ENCODE results near the gene FBXL7.

FBXL7 gene

DNA sequence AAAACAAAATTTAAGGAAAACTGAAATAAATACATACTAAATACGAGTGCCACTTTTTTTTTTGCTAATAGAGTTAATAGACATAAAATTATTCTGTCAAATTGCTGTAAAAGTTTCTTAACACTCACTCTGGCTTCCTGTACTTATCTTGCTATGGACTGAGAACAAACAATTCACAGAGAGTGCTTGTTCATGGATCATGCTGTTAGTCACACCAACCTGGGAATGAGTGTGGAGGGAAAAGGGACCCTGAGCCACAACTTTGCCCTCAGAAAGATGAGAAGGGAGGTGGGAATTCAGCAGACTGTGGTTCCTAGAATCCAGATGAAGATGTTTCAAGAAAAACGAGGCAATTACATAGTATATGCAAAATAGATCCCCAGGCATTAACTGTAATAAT lies 246.9 kb downstream of the FBXL7 start:
- TF ChIP-seq, protein P1, sequence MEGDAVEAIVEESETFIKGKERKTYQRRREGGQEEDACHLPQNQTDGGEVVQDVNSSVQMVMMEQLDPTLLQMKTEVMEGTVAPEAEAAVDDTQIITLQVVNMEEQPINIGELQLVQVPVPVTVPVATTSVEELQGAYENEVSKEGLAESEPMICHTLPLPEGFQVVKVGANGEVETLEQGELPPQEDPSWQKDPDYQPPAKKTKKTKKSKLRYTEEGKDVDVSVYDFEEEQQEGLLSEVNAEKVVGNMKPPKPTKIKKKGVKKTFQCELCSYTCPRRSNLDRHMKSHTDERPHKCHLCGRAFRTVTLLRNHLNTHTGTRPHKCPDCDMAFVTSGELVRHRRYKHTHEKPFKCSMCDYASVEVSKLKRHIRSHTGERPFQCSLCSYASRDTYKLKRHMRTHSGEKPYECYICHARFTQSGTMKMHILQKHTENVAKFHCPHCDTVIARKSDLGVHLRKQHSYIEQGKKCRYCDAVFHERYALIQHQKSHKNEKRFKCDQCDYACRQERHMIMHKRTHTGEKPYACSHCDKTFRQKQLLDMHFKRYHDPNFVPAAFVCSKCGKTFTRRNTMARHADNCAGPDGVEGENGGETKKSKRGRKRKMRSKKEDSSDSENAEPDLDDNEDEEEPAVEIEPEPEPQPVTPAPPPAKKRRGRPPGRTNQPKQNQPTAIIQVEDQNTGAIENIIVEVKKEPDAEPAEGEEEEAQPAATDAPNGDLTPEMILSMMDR (conservative IDR thresholded peaks at IDR 0.05): no peak
- H3K27ac ChIP-seq: no peak overlapping the region

DNA sequence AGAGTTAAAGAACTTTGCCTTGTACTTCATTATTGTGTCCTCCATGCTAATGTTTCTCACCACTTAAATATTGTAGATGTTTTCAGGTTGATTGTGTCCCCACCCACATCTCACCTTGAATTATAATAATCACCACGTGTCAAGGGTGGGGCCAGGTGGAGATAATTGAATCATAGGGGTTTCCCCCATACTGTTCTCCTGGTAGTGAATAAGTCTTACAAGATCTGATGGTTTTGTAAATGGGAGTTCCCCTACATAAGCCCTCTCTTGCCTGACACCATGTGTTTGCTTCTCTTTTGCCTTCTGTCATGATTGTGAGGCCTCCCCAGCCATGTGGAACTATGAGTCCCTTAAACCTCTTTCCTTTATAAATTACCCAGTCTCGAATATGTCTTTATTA lies 248.3 kb downstream of the FBXL7 start:
- no peak overlapping the region for H3K27ac ChIP-seq
- TF ChIP-seq, protein P1 (conservative IDR thresholded peaks at IDR 0.05): no peak

DNA sequence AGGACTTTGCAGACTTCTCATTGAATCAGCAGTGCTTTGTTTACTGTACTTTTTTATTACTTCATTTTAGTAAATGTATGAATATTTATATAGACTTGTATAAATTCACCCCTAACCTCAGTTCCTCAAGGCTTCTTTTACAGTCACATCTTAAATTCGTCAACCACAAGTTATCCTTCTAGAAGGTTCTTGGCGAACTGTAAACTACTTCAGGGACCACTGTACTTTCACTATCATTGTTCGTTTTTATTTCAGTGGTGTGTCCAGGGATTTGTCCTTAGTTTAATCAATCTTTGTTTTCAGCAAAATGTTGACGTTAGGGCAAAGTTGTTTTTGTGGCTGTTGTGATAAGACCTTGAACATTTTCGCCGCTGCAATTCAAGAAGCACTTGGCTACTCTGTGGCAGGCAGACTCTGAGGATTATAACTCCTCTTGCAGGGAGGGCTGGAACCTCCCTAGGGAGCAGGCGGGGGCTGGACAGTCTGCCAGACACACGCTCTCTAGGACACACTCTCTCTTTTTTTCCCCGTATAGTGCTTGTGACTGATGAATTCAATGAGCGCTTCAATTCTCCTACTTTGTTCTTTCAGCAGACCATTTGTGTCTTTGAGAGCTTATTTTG lies 252.8 kb downstream of the FBXL7 start:
- H3K27ac ChIP-seq: peak overlapping the region; percentile 61
- TF ChIP-seq, protein P1 (conservative IDR thresholded peaks at IDR 0.05): no peak

DNA sequence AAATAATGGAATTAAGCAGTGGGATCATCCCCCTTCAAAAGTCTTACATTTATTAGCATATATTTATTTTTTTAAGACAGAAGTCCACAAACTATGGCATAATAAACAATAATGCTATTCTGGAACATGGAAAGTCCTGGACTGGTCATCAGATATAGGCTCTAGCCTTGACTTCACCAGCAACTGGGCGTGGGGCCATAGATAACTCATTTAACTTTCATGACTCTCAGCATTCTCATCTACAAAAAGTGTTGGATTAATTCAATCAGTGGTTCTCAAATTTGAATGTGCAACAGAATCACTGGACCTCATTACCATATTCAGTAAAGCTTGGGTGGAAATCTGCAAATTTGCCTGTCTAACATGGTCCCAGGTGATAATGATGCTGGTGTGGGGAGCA lies 253.8 kb downstream of the FBXL7 start:
- TF ChIP-seq, protein P1 (conservative IDR thresholded peaks at IDR 0.05): no peak
- no peak overlapping the region for H3K27ac ChIP-seq

DNA sequence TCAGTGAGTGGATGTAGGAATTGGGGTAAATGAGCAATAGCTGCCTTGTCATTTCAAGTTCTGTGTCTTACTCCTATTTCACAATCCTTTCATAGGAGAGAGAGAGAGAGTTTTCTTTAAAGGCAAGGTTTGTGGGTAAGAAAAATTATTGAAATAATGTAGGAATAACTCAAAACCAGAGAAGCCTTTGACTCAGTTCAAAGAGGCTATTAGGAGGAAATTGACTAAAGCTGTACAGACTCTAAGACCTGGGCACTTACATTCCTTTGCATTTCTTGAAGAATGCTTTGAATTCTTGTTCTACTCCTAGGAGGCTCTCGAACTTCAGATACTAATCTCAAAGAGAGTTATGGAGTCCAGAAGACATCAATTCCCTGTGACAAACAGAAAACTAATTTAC lies 257.1 kb downstream of the FBXL7 start:
- TF ChIP-seq, protein P1 (conservative IDR thresholded peaks at IDR 0.05): no peak

DNA sequence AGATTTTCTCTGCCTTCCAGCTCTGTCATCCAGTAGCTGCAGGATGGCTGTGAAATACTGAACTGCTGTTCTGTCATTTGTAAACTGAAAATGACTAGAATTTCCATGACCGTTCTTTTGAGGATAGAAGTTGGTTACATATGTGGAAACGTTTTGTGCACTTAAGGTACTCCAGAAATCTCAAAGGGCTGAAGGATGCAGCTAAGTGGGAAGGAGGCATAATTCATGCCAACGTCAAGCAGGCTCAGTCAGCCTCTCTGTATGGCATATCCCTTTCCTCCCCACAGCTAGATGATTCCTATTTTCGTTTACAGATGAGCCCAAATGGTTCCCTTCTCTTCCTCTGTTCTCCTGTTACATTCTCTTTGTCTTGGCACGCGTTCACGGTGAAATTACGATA lies 257.6 kb downstream of the FBXL7 start:
- H3K27ac ChIP-seq: peak overlapping the region; percentile 82

More for the DNA sequence above, 257.1 kb downstream of the FBXL7 start:
- H3K27ac ChIP-seq: peak overlapping the region; percentile 82

DNA sequence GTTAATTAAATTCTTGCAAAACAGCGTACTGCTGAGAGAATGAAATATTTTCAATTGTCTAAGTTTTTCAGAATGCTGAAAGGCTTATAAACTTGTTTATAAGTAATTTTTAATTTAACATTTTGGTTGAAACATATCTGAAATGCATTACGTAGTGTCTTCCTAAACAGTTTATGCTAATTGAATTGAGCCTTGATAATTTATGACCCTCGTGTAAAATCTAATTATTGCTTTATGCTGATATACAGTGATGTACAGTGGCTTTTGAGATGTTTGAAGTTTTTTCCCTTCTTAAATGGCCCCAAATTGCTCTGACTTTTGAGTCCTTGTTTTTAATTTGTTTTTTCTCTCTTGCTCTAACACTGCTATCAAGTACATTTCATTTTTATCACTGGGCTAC lies 262.7 kb downstream of the FBXL7 start:
- H3K27ac ChIP-seq: no peak overlapping the region

More for the DNA sequence above, 257.6 kb downstream of the FBXL7 start:
- TF ChIP-seq, protein P1 (conservative IDR thresholded peaks at IDR 0.05): no peak

More for the DNA sequence above, 262.7 kb downstream of the FBXL7 start:
- TF ChIP-seq, protein P1 (conservative IDR thresholded peaks at IDR 0.05): no peak
